GM21423 (cell line): Measurements from ENCODE around the gene ZNF723.
"Not testable (repeated sequence)": the region's sequence is repeated elsewhere in the genome, so short reads cannot be mapped to it uniquely, and the experiment has no call there.

Experiments used
- ATAC-seq: cut with Tn5 transposase; IDR thresholded peaks from one replicate; pipeline ENCODE4 v1.9.1; 2021; ENCODE audit warnings: mild to moderate bottlenecking, moderate library complexity; ENCODE audit not compliant: unreplicated experiment

Gene ZNF723

DNA sequence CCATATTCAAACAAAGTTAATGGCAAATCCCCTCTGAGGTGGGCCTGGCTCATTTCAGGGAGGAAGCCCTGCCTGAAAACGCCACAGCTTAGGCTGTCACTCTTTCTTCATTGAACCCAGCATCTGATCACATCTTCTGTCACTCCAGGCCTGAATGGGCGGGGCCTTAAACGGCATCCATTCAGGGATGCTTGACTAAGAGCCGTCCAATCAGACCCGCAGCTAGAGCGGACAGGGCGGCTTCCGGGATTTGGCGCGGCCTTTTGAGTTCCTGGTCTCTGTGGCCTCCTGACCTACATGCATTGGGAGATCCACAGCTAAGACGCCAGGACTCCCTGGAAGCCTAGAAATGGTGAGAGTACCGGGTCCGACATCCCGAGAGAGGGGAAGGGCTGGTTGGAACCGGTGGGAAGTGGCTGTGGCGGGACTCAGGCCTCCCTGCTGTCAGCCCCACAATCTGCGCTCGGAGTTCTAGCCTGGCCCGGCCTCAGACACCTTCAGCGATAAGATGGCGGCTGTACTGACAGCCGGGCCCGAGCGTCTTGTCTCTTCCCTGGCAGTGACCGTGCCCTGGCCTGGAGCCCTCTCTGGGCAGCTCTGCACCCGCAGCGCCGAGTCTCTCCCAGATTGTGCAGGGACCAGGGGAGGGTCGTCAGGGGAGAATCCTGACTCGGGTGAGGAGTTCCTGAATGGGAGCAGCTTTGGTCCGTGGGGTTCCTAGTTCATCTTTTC lies at the start of gene ZNF723:
TSS of gene ZNF723 (plus strand) at position 261 of the 732 bp plus-strand sequence. CDS start at position 350, 89 bp downstream.
- no peak for ATAC-seq

DNA sequence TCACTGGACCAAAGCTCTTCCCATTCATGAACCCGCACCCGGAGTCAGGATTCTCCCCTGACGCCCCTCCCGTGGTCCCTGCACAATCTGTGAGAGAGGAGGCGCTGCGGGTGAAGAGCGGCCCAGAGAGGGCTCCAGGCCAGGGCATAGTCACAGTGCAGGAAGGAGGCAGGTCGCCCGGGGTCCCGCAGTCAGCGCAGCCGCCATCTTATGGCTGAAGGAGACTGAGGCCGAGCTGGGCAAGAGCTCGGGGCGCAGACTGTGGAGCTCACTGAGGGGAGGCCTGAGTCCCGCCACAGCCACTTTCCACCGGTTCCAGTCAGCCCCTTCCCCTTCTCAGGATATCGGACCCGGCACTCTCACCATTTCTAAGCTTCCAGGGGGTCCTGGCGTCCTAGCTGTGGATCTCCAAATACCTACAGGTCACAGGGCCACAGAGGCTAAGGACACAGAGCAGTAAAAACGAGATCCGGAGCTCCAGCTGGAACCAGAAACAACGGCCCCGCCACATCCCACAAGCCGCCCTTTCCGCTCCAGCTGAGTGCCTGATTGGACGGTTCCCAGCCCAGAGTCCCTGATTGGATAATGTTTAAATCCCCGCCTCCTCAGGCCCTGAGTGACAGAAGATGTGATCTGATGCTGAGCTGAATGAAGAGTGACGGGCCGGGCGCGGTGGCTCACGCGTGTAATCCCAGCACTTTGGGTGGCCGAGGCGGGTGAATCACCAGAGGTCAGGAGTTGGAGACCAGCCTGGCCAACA lies 48.3 kb upstream of the ZNF723 start, which contains the start of gene ZNF99:
TSS of gene ZNF99 (minus strand) at position 501 of the 760 bp plus-strand sequence. CDS start at position 366, 135 bp downstream.
- ATAC-seq = no peak

DNA sequence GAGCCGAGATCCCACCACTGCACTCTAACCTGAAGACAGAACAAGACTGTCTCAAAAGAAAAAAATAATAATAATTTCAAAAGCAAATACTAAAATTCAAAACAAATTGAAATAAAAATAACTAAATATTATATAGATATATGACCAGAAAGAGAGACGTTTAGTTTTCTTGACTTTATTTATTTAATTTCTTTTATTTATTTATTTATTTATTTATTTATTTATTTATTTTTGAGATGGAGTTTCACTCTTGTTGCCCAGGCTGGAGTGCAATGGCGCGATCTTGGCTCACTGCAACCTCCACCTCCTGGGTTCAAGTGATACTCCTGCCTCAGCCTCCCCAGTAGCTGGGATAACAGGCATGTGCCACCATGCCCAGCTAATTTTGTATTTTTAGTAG lies 39.2 kb upstream of the ZNF723 start:
- ATAC-seq = not testable (repeated sequence)

DNA sequence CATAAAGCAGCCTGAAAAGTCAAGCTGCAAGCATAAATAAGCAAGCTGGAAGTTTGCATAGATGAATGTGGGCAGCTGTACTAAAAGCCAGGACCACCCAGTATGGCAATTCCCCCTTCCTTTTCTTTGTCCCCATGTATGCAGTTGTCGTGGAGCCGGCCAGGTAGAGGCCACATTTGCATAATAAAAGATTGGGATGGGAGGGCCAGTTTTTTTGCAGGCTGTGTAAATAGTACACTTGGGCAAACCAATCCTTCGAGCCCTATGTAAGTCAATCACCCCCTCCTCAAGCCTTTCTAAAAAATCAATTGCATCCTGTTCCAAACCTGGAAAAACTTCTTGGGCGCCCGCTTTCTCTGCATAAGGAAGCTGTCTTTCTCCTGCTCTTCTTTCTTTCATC lies 35.1 kb upstream of the ZNF723 start:
- no peak for ATAC-seq

DNA sequence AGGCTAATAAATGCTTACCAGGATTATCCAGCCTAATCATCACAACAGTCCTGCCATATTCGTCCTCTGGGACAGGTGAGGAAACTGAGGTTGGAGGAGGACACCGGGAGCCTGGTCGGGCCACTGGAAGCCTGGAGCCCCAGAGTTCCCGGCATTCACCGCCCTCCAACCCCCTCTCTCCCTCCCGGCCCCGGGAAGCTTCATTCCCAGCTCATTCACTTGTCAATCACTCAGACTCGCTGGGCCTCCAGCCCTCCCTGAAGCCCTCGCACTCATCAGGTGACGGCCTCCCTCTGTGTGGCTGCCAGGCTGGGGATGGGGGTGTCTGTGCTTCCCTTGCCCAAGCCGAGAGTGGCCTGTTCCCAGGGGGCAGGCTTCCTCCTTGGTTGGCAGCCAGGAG lies 25.7 kb upstream of the ZNF723 start:
- ATAC-seq = no peak

DNA sequence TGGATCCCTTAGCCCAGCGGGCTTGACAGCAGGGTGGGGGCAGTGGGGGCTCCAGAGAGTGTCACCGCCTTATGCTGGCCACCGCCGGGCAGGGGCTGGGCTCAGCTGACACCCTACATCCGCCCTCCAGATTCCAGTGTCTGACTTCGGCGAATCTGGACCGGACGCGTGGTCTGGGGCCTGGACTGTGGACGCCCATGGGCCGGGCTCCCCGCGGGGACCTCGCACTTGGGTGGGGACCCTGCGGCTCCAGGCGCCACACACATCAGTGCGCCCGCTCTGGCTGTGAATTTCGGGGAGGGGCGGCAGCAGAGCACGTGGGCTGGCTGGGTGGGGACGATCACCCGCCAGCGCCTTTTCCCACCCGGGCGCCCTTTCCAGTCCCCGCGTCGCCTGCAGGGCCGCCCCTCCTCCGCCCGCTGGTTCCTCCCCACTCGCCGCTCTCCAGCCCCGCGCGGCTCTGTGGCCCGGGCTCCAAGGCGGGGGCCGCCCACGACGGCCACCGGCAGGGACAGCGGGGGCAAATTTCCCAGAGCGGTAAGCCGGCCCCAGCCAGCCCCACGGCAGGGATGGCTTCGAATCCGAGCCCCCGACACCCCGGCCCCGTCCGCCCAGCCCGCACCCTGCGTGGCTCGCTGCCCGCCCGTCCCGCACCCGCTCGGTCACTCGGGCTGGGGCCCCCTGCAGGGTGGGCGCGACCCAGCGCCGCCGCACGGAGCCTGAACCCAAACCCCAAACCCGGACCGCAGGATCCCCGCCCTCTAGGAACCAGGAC lies 24.8 kb upstream of the ZNF723 start:
- ATAC-seq = no peak

DNA sequence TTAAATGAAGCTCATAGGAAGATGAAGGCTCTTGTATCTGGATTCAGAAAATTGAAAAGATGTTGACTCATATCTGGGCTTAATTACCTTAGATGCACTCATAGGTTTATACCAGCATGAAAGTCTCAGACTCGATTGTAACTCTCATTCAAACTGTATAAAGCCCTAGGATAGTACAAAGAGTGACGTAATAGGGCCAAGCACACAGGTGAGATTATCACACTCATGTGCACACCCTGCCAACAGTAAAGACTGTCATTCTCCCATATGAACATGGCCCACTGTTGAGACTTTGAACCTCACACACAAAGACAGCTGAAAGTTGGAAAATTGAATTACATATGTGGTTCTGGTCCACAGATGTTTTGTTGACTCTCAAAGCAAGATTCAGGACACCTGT lies 18.0 kb upstream of the ZNF723 start:
- ATAC-seq = no peak

DNA sequence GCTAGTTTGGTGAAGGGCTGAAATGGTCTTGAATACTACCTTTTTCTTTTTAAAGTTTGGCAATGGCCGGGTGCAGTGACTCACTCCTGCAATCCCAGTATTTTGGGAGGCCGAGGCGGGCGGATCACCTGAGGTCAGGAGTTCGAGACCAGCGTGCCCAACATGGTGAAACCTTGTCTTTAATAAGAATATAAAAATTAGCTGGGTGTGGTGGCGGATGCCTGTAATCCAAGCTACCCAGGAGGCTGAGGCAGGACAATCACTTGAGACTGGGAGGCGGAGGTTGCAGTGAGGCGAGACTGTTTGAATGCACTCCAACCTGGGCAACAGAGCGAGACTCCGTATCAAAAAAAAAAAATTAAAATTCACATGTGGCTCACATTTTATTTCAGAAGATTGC lies 880 bp upstream of the ZNF723 start:
- no peak for ATAC-seq

DNA sequence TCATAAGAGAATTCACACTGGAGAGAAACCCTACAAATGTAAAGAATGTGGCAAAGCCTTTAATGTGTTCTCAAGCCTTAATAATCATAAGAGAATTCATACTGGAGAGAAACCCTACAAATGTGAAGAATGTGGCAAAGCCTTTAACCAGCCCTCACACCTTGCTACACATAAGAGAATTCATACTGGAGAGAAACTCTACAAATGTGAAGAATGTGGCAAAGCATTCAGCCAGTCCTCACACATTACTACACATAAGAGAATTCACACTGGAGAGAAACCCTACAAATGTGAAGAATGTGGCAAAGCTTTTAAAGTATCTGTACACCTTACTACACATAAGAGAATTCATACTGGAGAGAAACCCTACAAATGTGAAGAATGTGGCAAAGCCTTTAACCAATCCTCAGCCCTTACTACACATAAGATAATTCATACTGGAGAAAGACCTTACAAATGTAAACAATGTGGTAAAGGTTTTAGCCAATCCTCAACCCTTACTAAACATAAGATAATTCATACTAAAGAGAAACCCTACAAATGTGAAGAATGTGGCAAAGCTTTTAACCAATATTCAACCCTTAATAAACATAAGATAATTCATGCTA lies 25.7 kb downstream of the ZNF723 start:
- not testable (repeated sequence) for ATAC-seq

DNA sequence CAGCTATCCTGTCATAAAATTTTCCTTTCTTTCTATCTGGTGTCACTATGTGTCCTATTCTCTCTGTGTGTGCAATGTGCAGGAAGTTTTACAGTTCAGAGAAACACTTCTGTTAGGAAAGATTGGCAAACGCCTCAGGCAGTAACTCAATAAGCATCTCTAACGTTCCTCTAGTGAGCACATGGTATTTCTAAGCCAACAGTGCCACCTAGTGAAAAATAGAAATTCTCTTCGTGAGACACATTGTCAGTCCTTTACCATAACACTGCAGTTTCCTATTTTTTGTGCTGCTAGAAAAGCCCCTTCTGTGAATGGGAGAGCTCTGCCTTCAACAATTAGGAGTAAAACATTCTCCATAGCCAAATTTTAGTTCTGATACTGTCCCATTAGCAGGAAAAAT lies 50.7 kb downstream of the ZNF723 start:
- ATAC-seq = no peak

DNA sequence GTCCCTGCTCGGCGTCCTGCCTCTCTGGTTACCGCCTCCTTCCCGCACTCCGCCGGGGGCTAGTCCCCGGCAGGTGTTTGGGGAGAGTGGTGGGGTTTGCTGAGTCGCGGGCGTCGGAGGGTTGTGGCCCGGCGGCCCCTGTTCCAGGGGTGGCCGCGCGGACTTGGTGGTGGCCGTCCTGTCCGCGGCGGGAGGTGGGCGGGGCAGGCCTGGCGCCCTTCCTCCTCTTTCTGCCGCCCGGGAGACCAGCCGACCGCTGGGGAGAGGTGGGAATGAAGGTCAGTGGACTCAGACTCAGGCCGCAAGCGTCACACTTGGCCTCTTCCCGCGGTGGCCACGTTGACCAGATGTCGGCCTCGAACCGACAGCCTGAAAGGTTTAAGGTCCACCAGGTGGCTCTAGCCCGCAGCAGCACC lies 61.8 kb downstream of the ZNF723 start:
- no peak for ATAC-seq

DNA sequence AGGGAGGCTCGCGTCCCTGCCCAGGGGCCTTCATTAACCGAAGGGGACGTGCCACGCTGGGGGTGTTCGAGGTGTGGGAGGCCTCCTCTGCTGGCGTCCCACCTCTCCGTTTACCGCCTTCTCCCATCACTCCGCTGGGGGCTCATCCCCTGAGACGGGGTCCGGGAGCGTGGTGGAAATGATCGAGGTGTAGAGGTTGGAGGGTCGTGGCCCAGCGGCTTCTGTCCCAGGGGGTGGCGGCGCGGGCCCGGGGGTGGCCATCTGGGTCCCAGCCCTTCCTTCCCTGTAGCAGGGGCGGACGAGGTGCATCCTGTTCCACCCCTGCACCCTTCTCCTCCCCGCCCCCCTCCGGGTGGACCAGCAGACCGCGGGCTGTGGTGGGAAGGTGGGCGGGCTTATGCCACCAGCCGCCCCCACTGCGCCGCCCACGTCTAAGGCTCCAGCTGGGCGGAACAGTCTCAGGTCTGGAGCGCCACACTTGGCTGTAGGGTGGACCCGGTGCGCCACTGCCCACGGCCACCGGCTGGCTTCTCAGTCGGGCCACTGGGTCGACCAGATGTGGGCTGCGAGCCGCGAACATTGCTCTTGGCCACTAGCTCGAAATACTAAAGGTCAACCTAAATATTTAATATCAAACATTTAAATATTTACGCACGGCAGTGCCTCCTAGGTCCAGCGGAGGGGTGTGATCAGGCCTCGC lies 69.5 kb downstream of the ZNF723 start:
- no peak for ATAC-seq
